GM12878 (cell line): ENCODE measurements around the gene ZNF385A. TPM values are rescaled to one million over a fixed set of nuclear protein-coding genes. Genes with fewer than 3 reads are reported as not detected.
"Not testable (repeated sequence)": the region's sequence is repeated elsewhere in the genome, so short reads cannot be mapped to it uniquely, and the experiment has no call there.

Experiments
- ATAC-seq: fragments of 200-7000 bp; cut with Tn5 transposase; 3 replicates; pipeline ENCODE4 v1.9.1; 2020; ENCODE audit warnings: mild to moderate bottlenecking, moderate library complexity
- BruUV-seq: library from RNA; stranded (reverse); fragments of 400-500 nt; replicated peaks from 2 replicates; lab custom pipeline; 2021; lab: Mats Ljungman, UMichigan
- CTCF ChIA-PET: fragments of 300-600 bp; sonication (Branson Sonifier 250); formaldehyde crosslinking; extraction: SDS; loops from one replicate; lab custom pipeline; 2021; ENCODE audit warnings: inconsistent platforms; lab: Yijun Ruan, JAX
- POLR2A ChIA-PET: fragments of 350-600 bp; formaldehyde crosslinking; extraction: SDS; loops from one replicate; lab custom pipeline; 2021; ENCODE audit warnings: inconsistent platforms; lab: Charles Lee
- RAD21 ChIA-PET: fragments of 300-600 bp; sonication (Branson Sonifier 250); formaldehyde crosslinking; loops from one replicate; lab custom pipeline; 2023; ENCODE audit warnings: antibody characterized with exemption; ENCODE audit not compliant: unreplicated experiment; lab: Charles Lee
- SMC1A ChIA-PET: fragments of 300-600 bp; sonication (Branson Sonifier 250); formaldehyde crosslinking; loops from one replicate; lab custom pipeline; 2023; ENCODE audit not compliant: unreplicated experiment, uncharacterized antibody; lab: Charles Lee
- DNase-seq: peaks from one replicate; pipeline ENCODE4 v3.0.0-alpha.2; 2011; ENCODE audit warnings: low read depth, low spot score
- FAIRE-seq: peaks from 3 replicates; lab custom pipeline; 2011; peaks lifted over from hg19 to GRCh38; lab: Jason Lieb, UNC
- H2AFZ ChIP-seq: 2 replicates; pipeline ENCODE4 v1.6.0; 2011; ENCODE audit warnings: low read depth, low read length, control low read depth; ENCODE audit not compliant: control insufficient read depth
- H3K27ac ChIP-seq: 2 replicates; pipeline ENCODE4 v1.5.1; 2011; ENCODE audit warnings: control low read depth; ENCODE audit not compliant: control insufficient read depth, insufficient read depth
- H3K27me3 ChIP-seq, 2 experiments: replicated peaks in 1 of 2; 2 replicates each; pipeline versions ENCODE4 v1.6.0 to v1.6.1; 2011; ENCODE audit warnings: low read length in 1 of 2; ENCODE audit not compliant: control insufficient read depth in 2 of 2, insufficient read depth in 2 of 2
- H3K36me3 ChIP-seq, 2 experiments: 2 replicates each; pipeline ENCODE4 v1.5.1; 2011; ENCODE audit warnings: low read length in 1 of 2; ENCODE audit not compliant: control insufficient read depth in 2 of 2, insufficient read depth in 2 of 2
- H3K4me1 ChIP-seq: 2 replicates; pipeline ENCODE4 v1.6.1; 2011; ENCODE audit warnings: mild to moderate bottlenecking, low read length, moderate library complexity, mixed read lengths; ENCODE audit not compliant: control insufficient read depth, insufficient read depth
- H3K4me2 ChIP-seq: 2 replicates; pipeline ENCODE4 v1.6.0; 2011; ENCODE audit warnings: control low read depth; ENCODE audit not compliant: control insufficient read depth, insufficient read depth
- H3K4me3 ChIP-seq: fragments of 200-600 bp; sonication (generic); 2 replicates; pipeline ENCODE4 v1.5.1; 2016
- H3K79me2 ChIP-seq: 2 replicates; pipeline ENCODE4 v1.6.0; 2011; ENCODE audit warnings: low read length; ENCODE audit not compliant: control insufficient read depth, insufficient read depth
- H3K9ac ChIP-seq: 2 replicates; pipeline ENCODE4 v1.8.0; 2011; ENCODE audit warnings: low read length, control low read depth, mixed read lengths; ENCODE audit not compliant: control insufficient read depth, insufficient read depth
- H3K9me3 ChIP-seq: replicated peaks from 3 replicates; pipeline ENCODE4 v1.5.1; 2011; ENCODE audit warnings: mild to moderate bottlenecking, low read length; ENCODE audit not compliant: control insufficient read depth, insufficient read depth
- H4K20me1 ChIP-seq: 2 replicates; pipeline ENCODE4 v1.6.0; 2011; ENCODE audit not compliant: control insufficient read depth, insufficient read depth
- WGBS: methylation state at CpG from one replicate; pipeline ENCODE4 v1.1.6; 2016; ENCODE audit warnings: low lambda C conversion rate; ENCODE audit not compliant: insufficient replicate concordance, insufficient coverage; ENCODE audit errors: missing lambda C conversion rate; 5-methylcytosine and 5-hydroxymethylcytosine counted together
- in situ Hi-C: fragments of 300-500 bp; cut with MboI; formaldehyde crosslinking; loops from 9 replicates; pipeline ENCODE4 v1.14.3; 2018; ENCODE audit warnings: mixed read lengths
- intact Hi-C: fragments of 100-400 bp; cut with micrococcal nuclease; formaldehyde crosslinking; loops from one replicate; pipeline ENCODE4 v1.14.2; 2022; ENCODE audit not compliant: unreplicated experiment
- polyA plus RNA-seq, 11 experiments: library from polyadenylated mRNA; depleted of rRNA in 4 of 11; unstranded in 6 of 11; stranded (reverse) in 5 of 11; fragments of >200 nt; fragmentation: Nextera tagmentation in 4 of 11; fragmentation: Illumina TruSeq in 1 of 11; extraction: Ambion mirVana in 4 of 11; extraction: Trizol in 1 of 11; gene quantifications; 1 replicate in 1 of 11; 2 replicates in 10 of 11; pipeline versions ENCODE4 v1.2.1 to v1.2.3, GENCODE V29; 2011 to 2016; ENCODE audit warnings: inconsistent platforms in 2 of 11, missing spikeins in 2 of 11, low read depth in 1 of 11
- total RNA-seq, 4 experiments: library from RNA; depleted of rRNA in 3 of 4; stranded (reverse); fragments of >200 nt in 3 of 4; fragmentation: Illumina TruSeq in 1 of 4; extraction: Trizol in 1 of 4; gene quantifications; 2 replicates each; pipeline versions ENCODE4 v1.2.1 to v1.2.3, GENCODE V29; 2013 to 2021
- TF ChIP-seq, protein P1 (sequence below): fragments of 450-650 bp; IDR thresholded peaks from 2 replicates; pipeline ENCODE4 v1.6.1; 2016; ENCODE audit warnings: mild to moderate bottlenecking

ZNF385A gene
- total and polyA plus RNA-seq, 10 of the 15 experiments (the other 5 are each of a cell fraction or from before 2014, with no cell fraction given), result 0.26 to 26.1 (median 4.9) TPM

DNA sequence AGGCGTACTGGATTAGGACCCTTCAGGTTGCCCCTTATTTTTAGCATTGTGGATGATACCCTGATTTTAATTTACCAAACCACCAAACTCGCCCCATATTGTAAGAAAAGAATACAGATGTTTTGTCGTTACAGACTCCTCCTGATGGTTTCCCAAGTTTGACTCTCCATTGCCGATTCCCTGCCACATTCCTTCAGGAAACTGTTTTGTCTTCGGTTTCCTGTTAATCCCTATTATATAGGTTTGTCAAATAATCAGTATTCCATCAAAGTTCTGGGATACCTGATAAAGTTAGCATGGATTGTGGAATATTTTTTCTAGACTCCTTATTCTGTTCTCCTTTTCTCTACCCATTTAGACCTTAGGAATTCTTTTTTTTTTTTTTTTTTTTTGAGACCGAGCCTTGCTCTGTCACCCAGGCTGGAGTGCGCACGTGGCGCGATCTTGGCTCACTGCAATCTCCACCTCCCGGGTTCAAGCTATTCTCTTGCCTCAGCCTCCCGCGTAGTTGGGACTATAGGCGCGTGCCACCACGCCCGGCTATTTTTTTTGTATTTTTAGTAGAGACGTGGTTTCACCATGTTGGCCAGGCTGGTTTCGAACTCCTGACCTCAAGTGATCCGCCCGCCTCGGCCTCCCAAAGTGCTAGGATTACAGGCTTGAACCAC lies 59.0 kb downstream of the ZNF385A start:
- DNase-seq, H3K9me3 ChIP-seq, in situ Hi-C loops, H4K20me1 ChIP-seq, H3K27me3 ChIP-seq, ATAC-seq, FAIRE-seq, H3K4me1 ChIP-seq, H3K36me3 ChIP-seq: not testable (repeated sequence)
- SMC1A ChIA-PET, result interaction anchor here (0.7 to 1.9 kb wide), 20 partner anchors 8 to 302 kb away, joined by 3 to 11 read pairs (median 4); partner anchors contain the start of gene HNRNPA1
- H3K27ac ChIP-seq, result peak overlapping the region; percentile 84
- TF ChIP-seq, protein P1, sequence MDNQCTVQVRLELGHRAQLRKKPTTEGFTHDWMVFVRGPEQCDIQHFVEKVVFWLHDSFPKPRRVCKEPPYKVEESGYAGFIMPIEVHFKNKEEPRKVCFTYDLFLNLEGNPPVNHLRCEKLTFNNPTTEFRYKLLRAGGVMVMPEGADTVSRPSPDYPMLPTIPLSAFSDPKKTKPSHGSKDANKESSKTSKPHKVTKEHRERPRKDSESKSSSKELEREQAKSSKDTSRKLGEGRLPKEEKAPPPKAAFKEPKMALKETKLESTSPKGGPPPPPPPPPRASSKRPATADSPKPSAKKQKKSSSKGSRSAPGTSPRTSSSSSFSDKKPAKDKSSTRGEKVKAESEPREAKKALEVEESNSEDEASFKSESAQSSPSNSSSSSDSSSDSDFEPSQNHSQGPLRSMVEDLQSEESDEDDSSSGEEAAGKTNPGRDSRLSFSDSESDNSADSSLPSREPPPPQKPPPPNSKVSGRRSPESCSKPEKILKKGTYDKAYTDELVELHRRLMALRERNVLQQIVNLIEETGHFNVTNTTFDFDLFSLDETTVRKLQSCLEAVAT, result peak; percentile 70
- intact Hi-C loops, result loop anchor here (2.0 kb wide), 1 partner anchor 33 kb away; no protein-coding TSS in a partner anchor
- H2AFZ ChIP-seq, result peak overlapping the region; percentile 85
- RAD21 ChIA-PET, result interaction anchor here (0.6 to 1.9 kb wide), 35 partner anchors 9 to 172 kb away, joined by 3 to 24 read pairs (median 4); partner anchors contain the start of genes CBX5, HNRNPA1, NCKAP1L and ZNF385A
- peak overlapping the region; percentile 36 for H3K4me2 ChIP-seq
- H3K9ac ChIP-seq, result peak overlapping the region; percentile 90
- peak overlapping the region; percentile 98 for H3K4me3 ChIP-seq
- WGBS, result 59% methylated on average over 17 of the region's 22 CpGs
- CTCF ChIA-PET, result interaction anchor here (0.6 to 5.1 kb wide), 40 partner anchors 10 to 904 kb away, joined by 3 to 80 read pairs (median 6); partner anchors contain the start of genes CBX5, HNRNPA1, NCKAP1L and ZNF385A
- BruUV-seq, result TSS peak; percentile 91
- POLR2A ChIA-PET, result interaction anchor here (0.6 to 2.3 kb wide), 26 partner anchors 8 to 1649 kb away, joined by 3 to 31 read pairs (median 4); partner anchors contain the start of genes HNRNPA1 and RAB5B
- peaks cover 15% of the 10 kb centered on the region for H3K79me2 ChIP-seq
